IMR-90 (cell line): ENCODE data around the gene KRT7. TPM values are rescaled to one million over a fixed set of nuclear protein-coding genes. Genes with fewer than 3 reads are reported as not detected.
A peak's percentile ranks its signal among the peaks of the same experiment; 100 is the strongest.

Experiments used
- ATAC-seq: fragments of 200-7000 bp; cut with Tn5 transposase; 2 replicates; pipeline ENCODE4 v1.9.1; 2020; ENCODE audit warnings: low read depth, mild to moderate bottlenecking, moderate library complexity
- BruUV-seq: library from RNA; stranded (reverse); fragments of 400-500 nt; replicated peaks from 2 replicates; lab custom pipeline; 2021; lab: Mats Ljungman, UMichigan
- CTCF ChIA-PET: fragments of 300-600 bp; formaldehyde crosslinking; extraction: SDS; loops from one replicate; lab custom pipeline; 2021; ENCODE audit warnings: antibody characterized with exemption; lab: Yijun Ruan, JAX
- POLR2A ChIA-PET: fragments of 300-600 bp; sonication (Branson Sonifier 250); formaldehyde crosslinking; loops from one replicate; lab custom pipeline; 2022; ENCODE audit warnings: antibody characterized with exemption; ENCODE audit not compliant: unreplicated experiment; lab: Charles Lee
- DNase-seq: peaks from one replicate; pipeline ENCODE4 v3.0.0; 2013
- H2AFZ ChIP-seq: replicated peaks from 2 replicates; pipeline ENCODE3; 2013; ENCODE audit warnings: low read length, mild to moderate bottlenecking; ENCODE audit not compliant: poor library complexity
- H2AK5ac ChIP-seq: 2 replicates; pipeline ENCODE4 v1.6.1; 2013; ENCODE audit warnings: low read depth, low read length, inconsistent platforms
- H2AK9ac ChIP-seq: replicated peaks from 2 replicates; pipeline ENCODE3; 2013; ENCODE audit warnings: mild to moderate bottlenecking, low read depth, low read length, moderate library complexity; ENCODE audit not compliant: poor library complexity
- H2BK120ac ChIP-seq: 2 replicates; pipeline ENCODE4 v1.6.1; 2013; ENCODE audit warnings: low read depth, low read length, inconsistent platforms
- H2BK15ac ChIP-seq: 3 replicates; pipeline ENCODE4 v1.6.1; 2013; ENCODE audit warnings: low read depth, low read length, inconsistent platforms
- H2BK20ac ChIP-seq: 2 replicates; pipeline ENCODE4 v1.6.1; 2013; ENCODE audit warnings: low read depth, mild to moderate bottlenecking, inconsistent platforms, low read length, moderate library complexity
- H2BK5ac ChIP-seq: 2 replicates; pipeline ENCODE4 v1.6.1; 2013; ENCODE audit warnings: mild to moderate bottlenecking, low read depth, low read length, inconsistent platforms; ENCODE audit not compliant: poor library complexity, severe bottlenecking
- H3K14ac ChIP-seq: replicated peaks from 2 replicates; pipeline ENCODE4 v1.6.1; 2013; ENCODE audit warnings: low read depth, low read length, inconsistent platforms
- H3K18ac ChIP-seq: 2 replicates; pipeline ENCODE4 v1.6.1; 2013; ENCODE audit warnings: low read depth, low read length, control low read depth
- H3K23ac ChIP-seq: 2 replicates; pipeline ENCODE4 v1.6.1; 2013; ENCODE audit warnings: low read depth, low read length, inconsistent platforms
- H3K27ac ChIP-seq: 2 replicates; pipeline ENCODE4 v1.5.1; 2013; ENCODE audit warnings: mild to moderate bottlenecking, control low read depth, low read length; ENCODE audit not compliant: insufficient read depth
- H3K27me3 ChIP-seq: 2 replicates; pipeline ENCODE4 v1.6.1; 2013; ENCODE audit warnings: low read length; ENCODE audit not compliant: control insufficient read depth, insufficient read depth
- H3K36me3 ChIP-seq: 2 replicates; pipeline ENCODE4 v1.6.1; 2013; ENCODE audit warnings: low read length, mixed read lengths; ENCODE audit not compliant: control insufficient read depth, insufficient read depth
- H3K4ac ChIP-seq: 2 replicates; pipeline ENCODE4 v1.6.1; 2013; ENCODE audit warnings: low read depth, low read length, inconsistent platforms
- H3K4me1 ChIP-seq: 2 replicates; pipeline ENCODE4 v1.6.1; 2013; ENCODE audit warnings: low read length, mixed read lengths; ENCODE audit not compliant: control insufficient read depth, insufficient read depth
- H3K4me2 ChIP-seq: 2 replicates; pipeline ENCODE4 v1.6.1; 2013; ENCODE audit warnings: low read depth, mild to moderate bottlenecking, control low read depth, low read length, moderate library complexity
- H3K4me3 ChIP-seq: 2 replicates; pipeline ENCODE4 v1.5.1; 2013; ENCODE audit warnings: low read depth, mild to moderate bottlenecking, control low read depth, low read length, moderate library complexity; ENCODE audit not compliant: insufficient read depth
- H3K56ac ChIP-seq: 2 replicates; pipeline ENCODE4 v1.6.1; 2013; ENCODE audit warnings: low read length, inconsistent platforms; ENCODE audit not compliant: insufficient read depth; ENCODE audit errors: extremely low read depth
- H3K79me1 ChIP-seq, 2 experiments: 2 replicates each; pipeline ENCODE4 v1.6.1; 2013; ENCODE audit warnings: low read length in 2 of 2, inconsistent platforms in 1 of 2, low read depth in 1 of 2
- H3K9ac ChIP-seq: 2 replicates; pipeline ENCODE4 v1.6.1; 2013; ENCODE audit warnings: low read depth, low read length, control low read depth
- H3K9me1 ChIP-seq: 2 replicates; pipeline ENCODE4 v1.6.1; 2013; ENCODE audit warnings: low read length, inconsistent platforms; ENCODE audit not compliant: insufficient read depth
- H3K9me3 ChIP-seq: 2 replicates; pipeline ENCODE4 v1.6.1; 2013; ENCODE audit warnings: low read length; ENCODE audit not compliant: control insufficient read depth, insufficient read depth
- H4K20me1 ChIP-seq: 2 replicates; pipeline ENCODE4 v1.6.1; 2013; ENCODE audit warnings: low read length, inconsistent platforms; ENCODE audit not compliant: insufficient read depth
- H4K5ac ChIP-seq: 2 replicates; pipeline ENCODE4 v1.6.1; 2013; ENCODE audit warnings: mild to moderate bottlenecking, low read depth, low read length, control low read depth
- H4K8ac ChIP-seq, 2 experiments: 2 replicates each; pipeline ENCODE4 v1.6.1; 2013; ENCODE audit warnings: low read depth in 2 of 2, low read length in 2 of 2, control low read depth in 1 of 2, inconsistent platforms in 1 of 2
- H4K91ac ChIP-seq: 2 replicates; pipeline ENCODE4 v1.6.1; 2013; ENCODE audit warnings: low read depth, low read length, inconsistent platforms; ENCODE audit not compliant: insufficient read depth
- MAZ ChIP-seq: IDR thresholded peaks from 2 replicates; pipeline ENCODE4 v1.6.1; 2012; ENCODE audit warnings: low read depth, mild to moderate bottlenecking, low read length, improper control_type of control experiment, moderate library complexity, borderline replicate concordance
- NFE2L2 ChIP-seq: fragments of 150-350 bp; IDR thresholded peaks from 2 replicates; pipeline ENCODE4 v1.6.1; 2016; ENCODE audit warnings: low read depth, mild to moderate bottlenecking, low read length
- RCOR1 ChIP-seq: IDR thresholded peaks from 2 replicates; pipeline ENCODE4 v1.6.1; 2012; ENCODE audit warnings: mild to moderate bottlenecking, low read length, improper control_type of control experiment; ENCODE audit not compliant: insufficient replicate concordance
- RFX5 ChIP-seq: IDR thresholded peaks from 2 replicates; pipeline ENCODE4 v1.8.0; 2012; ENCODE audit warnings: low read depth, mild to moderate bottlenecking, low read length, moderate library complexity
- WGBS, 2 experiments: methylation state at CpG; one replicate each; pipeline versions ENCODE4 v1.1.5 to v1.1.7; 2013; ENCODE audit warnings: missing lambda C conversion rate in 2 of 2; ENCODE audit not compliant: insufficient read length in 1 of 2; ENCODE audit errors: extremely low coverage in 2 of 2; 5-methylcytosine and 5-hydroxymethylcytosine counted together
- dilution Hi-C: fragments of 300-500 bp; cut with HindIII; formaldehyde crosslinking; loops from one replicate; pipeline ENCODE4 v1.14.3; 2018; ENCODE audit warnings: low sequenced_read_pairs; ENCODE audit not compliant: unreplicated experiment
- in situ Hi-C: fragments of 300-500 bp; cut with MboI; formaldehyde crosslinking; loops from 3 replicates; pipeline ENCODE4 v1.14.3; 2019; ENCODE audit warnings: low sequenced_read_pairs, inconsistent platforms, mixed read lengths
- intact Hi-C: fragments of 100-400 bp; cut with micrococcal nuclease; formaldehyde crosslinking; loops from 2 replicates; pipeline ENCODE4 v1.10.0; 2022
- polyA plus RNA-seq, 3 experiments: library from polyadenylated mRNA; depleted of rRNA; stranded (reverse); fragments of >200 nt; gene quantifications; 2 replicates each; pipeline ENCODE4 v1.2.3, GENCODE V29; 2012; ENCODE audit warnings: low replicate concordance in 1 of 3
- total RNA-seq: library from RNA; depleted of rRNA; stranded (reverse); fragments of >200 nt; gene quantifications from 2 replicates; pipeline ENCODE4 v1.2.3, GENCODE V29; 2012
- TF ChIP-seq, protein P1 (sequence below): fragments of 150-350 bp; IDR thresholded peaks from 2 replicates; pipeline ENCODE4 v1.6.1; 2017; ENCODE audit warnings: mild to moderate bottlenecking, antibody characterized with exemption, low read length, low read depth
- TF ChIP-seq, protein P2 (sequence below): conservative IDR thresholded peaks from 2 replicates; pipeline ENCODE4 v1.5.1; 2012; ENCODE audit warnings: mild to moderate bottlenecking, low read depth, low read length, improper control_type of control experiment

Gene KRT7
- total and polyA plus RNA-seq, 2 of the 4 experiments (the other 2 are of a cell fraction) = 0.54 to 1.7 TPM

DNA sequence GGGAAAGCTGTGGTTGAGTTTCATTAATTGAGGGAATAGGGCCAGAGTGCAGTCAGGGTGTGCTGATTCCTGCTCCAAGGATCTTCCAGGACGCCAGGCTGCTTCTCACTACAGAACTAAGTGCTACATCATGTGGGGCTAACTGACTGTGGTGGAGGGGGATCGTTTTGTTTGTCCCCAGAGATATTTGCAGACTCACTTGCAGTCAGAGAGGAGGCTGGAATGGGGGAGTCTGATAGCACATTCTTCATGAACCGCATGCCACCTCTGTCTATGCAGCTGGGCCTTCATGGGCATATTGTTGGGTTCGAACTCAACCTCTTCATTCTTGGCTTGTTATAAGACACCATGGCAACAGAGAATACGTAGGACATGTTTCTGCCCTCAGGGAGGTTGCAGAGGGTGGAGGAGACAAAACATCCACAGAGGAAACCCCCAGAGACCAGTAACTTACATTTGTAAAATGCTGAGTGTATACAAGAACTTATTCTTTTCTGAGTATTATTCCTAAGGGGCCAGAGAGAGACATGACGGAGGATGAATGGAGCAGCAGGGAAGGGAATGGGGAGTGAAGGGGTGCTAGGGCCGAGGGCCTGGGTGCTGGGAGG lies 13.0 kb downstream of the KRT7 start:
- Histone ChIP-seq H3K9me3 (no peaks in the 10 kb centered on the region), H3K27me3 (no peaks in the 10 kb centered on the region), H3K56ac (no peak overlapping the region), H3K4me1 (peaks cover 29% of the 10 kb centered on the region), H2AK5ac (peak overlapping the region; percentile 73), H3K9ac (no peak overlapping the region), H3K27ac (no peak overlapping the region), H4K8ac (no peak overlapping the region; a peak in 1 of 4 replicates), H3K36me3 (no peaks in the 10 kb centered on the region), H3K79me1 (peaks cover 0 to 6% of the 10 kb centered on the region in 2 experiments; a peak in 1 of 4 replicates), H2AK9ac (peak overlapping the region; percentile 5), H4K5ac (no peak overlapping the region), H4K20me1 (no peaks in the 10 kb centered on the region), H2BK15ac (peak overlapping the region; percentile 59; the same call in 2 of the 3 replicates), H2BK20ac (peak overlapping the region; percentile 74), H3K4me3 (no peak overlapping the region), H3K14ac (peak overlapping the region; percentile 55; the same call in 1 of the 2 replicates), H2BK120ac (peak overlapping the region; percentile 65), H4K91ac (peak overlapping the region; percentile 77), H3K18ac (no peak overlapping the region), H3K4me2 (no peak overlapping the region), H2BK5ac (no peak overlapping the region), H2AFZ (no peak overlapping the region), H3K23ac (peak overlapping the region; percentile 68; the same call in 1 of the 2 replicates), H3K9me1 (peaks cover 28% of the 10 kb centered on the region), H3K4ac (peak overlapping the region; percentile 28)
- in situ Hi-C loops = no loop called here
- ChIA-PET POLR2A (no interaction called here), CTCF (interaction anchor here (0.6 to 1.6 kb wide), 4 partner anchors 33 to 780 kb away, joined by 3 to 5 read pairs (median 4); no protein-coding TSS in a partner anchor)
- intact Hi-C loops = no loop called here
- no TSS peak for BruUV-seq
- DNase-seq (no peak), ATAC-seq (no peak)
- no CpG with 5 or more reads among the region's 7 CpGs for WGBS, 2 experiments
- no peak for TF ChIP-seq NFE2L2
- TF ChIP-seq, protein P1, sequence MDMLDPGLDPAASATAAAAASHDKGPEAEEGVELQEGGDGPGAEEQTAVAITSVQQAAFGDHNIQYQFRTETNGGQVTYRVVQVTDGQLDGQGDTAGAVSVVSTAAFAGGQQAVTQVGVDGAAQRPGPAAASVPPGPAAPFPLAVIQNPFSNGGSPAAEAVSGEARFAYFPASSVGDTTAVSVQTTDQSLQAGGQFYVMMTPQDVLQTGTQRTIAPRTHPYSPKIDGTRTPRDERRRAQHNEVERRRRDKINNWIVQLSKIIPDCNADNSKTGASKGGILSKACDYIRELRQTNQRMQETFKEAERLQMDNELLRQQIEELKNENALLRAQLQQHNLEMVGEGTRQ = no peak
- no peak for TF ChIP-seq RCOR1
- no peak for TF ChIP-seq MAZ
- TF ChIP-seq RFX5 = no peak
- TF ChIP-seq, protein P2, sequence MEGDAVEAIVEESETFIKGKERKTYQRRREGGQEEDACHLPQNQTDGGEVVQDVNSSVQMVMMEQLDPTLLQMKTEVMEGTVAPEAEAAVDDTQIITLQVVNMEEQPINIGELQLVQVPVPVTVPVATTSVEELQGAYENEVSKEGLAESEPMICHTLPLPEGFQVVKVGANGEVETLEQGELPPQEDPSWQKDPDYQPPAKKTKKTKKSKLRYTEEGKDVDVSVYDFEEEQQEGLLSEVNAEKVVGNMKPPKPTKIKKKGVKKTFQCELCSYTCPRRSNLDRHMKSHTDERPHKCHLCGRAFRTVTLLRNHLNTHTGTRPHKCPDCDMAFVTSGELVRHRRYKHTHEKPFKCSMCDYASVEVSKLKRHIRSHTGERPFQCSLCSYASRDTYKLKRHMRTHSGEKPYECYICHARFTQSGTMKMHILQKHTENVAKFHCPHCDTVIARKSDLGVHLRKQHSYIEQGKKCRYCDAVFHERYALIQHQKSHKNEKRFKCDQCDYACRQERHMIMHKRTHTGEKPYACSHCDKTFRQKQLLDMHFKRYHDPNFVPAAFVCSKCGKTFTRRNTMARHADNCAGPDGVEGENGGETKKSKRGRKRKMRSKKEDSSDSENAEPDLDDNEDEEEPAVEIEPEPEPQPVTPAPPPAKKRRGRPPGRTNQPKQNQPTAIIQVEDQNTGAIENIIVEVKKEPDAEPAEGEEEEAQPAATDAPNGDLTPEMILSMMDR = no peak
- dilution Hi-C loops = no loop called here
